Fibroblast of skin of right biceps (primary cell): ENCODE results near the gene REXO2.
A peak's percentile ranks its signal among the peaks of the same experiment; 100 is the strongest.

ENCODE experiments used
- DNase-seq: peaks from one replicate; pipeline ENCODE4 v3.0.0-alpha.2; 2013

REXO2 gene

DNA sequence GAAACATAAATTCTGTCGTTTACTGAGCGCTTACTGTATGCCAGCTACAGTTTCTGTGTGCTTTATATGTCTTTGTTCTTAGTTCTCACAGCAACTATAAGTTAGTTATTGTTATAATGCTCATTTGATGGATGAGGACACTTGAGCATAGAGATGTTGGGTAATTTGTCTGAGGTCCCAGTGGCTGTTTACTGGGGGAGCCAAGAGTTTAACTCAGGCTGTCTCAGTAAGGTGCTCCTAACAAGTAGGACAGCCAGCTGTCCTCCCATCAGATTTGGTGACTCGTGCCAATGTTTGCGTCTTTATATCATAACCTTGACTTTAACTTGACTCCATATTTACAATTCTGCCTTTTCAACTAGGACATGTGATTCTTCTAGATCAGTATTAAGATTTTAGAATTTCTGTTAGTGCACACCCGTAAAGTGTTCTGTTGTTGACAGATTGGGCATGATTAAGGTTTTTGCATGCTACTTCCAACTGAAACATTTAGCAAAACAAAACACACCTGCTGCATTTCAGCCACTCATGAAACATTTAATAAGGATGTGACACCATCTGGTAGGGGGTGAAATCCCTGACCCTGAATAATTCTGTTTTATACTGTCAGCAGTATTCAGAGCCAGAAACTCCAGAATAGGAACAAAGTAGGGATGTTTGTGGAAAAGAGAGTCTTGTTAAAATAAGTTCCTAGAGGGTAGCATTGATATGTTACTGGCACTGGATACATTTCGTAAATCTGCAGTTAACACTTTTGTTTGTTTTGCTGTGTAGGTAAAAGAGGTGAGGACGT lies 1.9 kb downstream of the REXO2 start:
- DNase-seq: peak; percentile 4

GRCh38 chr11:114441921-114442320 lies 2.7 kb downstream of the REXO2 start:
- DNase-seq: no peak

DNA sequence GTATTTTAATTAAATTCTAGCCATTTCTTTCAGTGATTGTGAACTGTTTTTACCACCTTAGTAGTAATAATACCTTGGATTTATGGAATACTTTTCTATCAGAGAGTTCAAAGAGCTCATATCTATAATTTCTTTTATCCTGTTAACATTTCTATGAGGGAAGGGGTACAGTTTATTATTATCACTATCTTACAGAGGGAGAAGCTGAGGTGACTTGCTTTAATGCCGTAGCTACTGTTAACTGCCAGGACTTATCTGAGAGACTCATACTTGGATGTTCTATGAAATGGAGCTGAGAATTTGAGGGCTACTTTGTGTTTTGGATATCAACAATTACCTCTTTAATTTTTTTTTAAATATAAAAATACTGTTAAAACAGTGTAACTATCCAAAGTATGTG lies 3.3 kb downstream of the REXO2 start:
- no peak for DNase-seq

DNA sequence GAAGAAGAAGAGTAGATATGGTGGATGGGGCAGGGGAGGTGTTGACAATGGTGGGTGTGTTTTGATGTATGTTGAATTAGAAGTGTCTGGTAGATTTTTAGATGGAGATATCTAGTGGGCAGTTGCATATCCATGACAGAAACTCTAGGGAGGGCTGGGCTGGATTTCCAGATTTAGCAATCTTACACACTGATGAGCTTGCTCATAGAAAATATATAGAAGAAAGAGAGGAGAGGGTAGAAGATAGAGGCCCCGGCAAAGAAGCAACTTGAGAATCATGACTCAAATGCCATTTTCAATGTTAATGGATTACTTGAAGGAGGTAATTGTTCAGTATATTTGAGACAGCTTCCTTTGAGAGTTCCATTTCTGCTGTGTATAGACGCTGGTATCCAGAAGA lies 8.2 kb downstream of the REXO2 start:
- DNase-seq: peak; percentile 20

DNA sequence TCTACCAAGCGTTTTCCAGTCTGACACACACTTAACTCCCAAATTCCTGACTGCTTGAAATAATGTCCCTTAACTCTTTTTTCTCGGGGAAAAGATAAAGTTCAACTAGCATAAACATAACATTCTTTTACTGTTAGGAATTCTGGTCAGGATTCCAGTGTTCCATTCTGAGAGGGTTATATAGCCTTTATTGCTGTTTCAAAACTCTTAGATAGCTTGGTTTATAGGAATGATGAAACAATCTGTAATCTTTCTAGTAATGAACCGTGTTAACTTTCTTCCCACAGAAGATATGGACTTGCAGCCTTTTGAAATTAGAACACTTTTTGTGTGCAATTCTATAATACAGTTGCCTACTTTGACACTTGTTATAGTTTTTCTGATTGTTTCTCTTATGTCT lies 8.6 kb downstream of the REXO2 start:
- peak; percentile 84 for DNase-seq

DNA sequence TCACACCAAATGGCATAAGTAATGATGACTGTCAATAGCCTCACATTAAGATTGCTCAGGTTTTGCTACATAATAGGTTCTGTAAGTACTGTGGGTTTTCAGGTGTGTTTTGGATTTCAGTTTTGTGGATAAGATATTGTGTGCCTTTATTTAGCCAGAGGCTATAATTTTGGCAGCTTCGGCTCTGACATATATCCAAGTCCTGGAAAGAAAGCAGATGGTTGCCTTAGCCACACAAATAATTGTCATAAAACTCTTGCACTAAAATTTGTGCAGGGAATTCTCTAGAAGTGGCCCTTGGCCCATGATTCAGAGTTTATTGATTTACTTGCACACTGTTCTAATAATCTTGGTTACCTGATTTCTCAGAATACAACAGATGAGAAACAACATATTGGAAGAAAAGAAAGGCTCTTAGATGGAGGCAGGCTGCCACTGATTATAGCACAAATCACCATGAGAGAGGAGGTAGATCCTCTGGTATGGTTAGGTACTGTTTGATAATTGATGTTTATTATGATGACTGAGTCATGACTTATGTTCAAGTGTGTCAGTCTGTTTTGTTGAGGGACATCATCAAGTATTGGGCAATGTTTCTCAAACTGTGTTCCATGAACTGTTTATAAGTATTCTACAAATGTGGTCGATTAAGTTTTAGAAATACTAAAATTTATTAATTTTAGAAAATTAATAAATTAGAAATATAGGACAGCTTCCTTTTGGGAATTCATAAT lies 9.6 kb downstream of the REXO2 start:
- peak; percentile 14 for DNase-seq

DNA sequence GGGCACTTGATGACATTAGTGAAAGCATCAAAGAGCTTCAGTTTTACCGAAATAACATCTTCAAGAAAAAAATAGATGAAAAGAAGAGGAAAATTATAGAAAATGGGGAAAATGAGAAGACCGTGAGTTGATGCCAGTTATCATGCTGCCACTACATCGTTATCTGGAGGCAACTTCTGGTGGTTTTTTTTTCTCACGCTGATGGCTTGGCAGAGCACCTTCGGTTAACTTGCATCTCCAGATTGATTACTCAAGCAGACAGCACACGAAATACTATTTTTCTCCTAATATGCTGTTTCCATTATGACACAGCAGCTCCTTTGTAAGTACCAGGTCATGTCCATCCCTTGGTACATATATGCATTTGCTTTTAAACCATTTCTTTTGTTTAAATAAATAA lies 10.6 kb downstream of the REXO2 start:
- no peak for DNase-seq

DNA sequence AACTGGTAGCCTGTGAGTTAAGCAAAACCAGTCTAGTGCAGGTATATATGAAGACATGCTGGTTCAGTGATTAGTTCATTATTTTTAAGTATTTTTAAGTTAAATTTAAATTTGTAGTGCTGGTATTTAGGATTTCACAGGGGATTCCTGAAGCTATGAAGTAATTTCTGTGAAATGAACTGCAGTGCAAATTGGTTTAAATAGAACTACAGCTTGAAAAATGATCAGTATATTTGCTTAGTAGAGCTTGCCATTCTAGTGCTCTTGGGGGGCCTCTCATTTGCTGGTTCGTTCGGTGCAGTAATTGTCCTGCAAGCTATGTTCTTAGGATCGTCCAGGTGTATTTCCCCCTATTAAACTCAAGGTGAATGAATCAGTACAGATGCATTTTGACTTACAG lies 13.1 kb downstream of the REXO2 start:
- DNase-seq: no peak

GRCh38 chr11:114463999-114464398 lies 24.7 kb downstream of the REXO2 start:
- DNase-seq: no peak

DNA sequence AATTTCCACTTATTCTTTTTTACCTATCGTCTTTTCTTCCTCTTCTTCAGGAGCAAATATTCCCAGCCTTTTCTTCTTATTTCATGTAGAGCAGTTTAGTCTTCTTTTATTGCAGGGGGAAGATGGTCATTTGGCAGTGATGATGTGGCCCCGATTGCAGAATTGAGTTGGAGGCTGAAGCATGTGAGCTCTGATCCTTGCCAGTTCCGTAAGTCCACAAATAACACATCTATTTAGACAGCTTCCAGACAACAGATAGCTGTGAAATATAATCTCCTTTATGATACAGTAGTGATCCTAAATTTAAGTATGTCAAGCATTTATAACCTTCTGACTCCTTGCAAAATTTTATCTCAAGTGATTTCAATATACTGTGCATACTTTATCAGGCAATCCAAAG lies 27.5 kb downstream of the REXO2 start:
- DNase-seq: no peak

GRCh38 chr11:114472661-114473060 lies 33.4 kb downstream of the REXO2 start:
- DNase-seq: no peak

DNA sequence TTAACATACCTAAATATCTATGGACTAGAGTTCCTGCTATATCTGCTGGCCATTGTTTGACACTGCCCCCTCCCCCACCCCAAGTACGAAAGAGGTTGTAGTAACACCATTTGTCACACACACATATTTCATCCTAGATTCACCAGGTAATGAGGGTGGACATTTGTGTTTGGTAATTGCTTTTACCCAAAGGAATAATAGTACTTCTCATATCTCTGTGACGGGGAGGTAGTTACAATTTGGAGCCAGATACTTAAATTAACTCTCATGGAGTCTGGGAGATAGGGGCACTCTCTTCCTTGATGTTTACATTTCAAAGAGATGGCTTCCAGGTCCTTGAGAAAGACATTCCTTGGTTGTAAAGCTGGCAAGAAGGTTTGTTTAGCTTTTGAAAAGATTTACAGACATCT lies 38.7 kb downstream of the REXO2 start:
- no peak for DNase-seq

DNA sequence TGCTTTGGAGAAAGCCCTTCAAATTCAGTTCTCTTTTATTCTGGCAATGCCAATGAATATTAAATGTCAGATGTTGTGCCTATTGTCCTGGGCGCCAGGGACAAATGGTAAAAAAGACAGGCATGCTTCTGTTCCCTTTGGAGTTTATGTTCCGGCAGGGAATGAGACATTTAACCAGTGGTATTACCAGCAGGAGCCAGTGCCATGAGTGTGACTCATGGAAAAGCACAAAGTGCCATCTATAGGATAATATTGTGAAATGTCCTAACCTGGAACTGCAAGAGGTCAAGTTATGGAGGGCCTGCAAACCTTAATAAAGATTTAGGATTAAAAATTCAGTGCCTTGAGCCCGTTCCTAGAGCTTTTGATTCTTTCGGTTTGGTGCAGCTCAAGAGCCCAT lies 39.5 kb downstream of the REXO2 start:
- peak; percentile 17 for DNase-seq

GRCh38 chr11:114479331-114479730 lies 40.1 kb downstream of the REXO2 start:
- DNase-seq: peak; percentile 37

DNA sequence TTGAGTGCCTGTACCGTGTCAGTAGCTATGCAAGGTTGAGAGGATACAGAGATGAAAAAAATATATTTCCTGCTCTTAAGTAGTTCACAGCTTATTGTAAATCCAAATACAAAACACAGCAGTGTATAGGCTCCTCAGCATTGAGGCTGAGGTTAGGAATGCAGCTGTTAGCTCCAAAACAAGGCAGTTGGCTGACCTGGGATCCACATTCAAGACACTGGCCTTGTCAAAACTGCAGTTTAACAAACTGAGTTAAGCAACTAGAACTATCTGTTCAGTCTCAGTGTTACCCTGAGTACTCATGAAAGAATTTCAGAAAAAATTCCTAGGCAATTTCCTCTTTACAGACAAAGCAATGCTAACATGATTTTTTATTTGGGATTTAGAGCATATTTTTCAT lies 42.8 kb downstream of the REXO2 start:
- no peak for DNase-seq

DNA sequence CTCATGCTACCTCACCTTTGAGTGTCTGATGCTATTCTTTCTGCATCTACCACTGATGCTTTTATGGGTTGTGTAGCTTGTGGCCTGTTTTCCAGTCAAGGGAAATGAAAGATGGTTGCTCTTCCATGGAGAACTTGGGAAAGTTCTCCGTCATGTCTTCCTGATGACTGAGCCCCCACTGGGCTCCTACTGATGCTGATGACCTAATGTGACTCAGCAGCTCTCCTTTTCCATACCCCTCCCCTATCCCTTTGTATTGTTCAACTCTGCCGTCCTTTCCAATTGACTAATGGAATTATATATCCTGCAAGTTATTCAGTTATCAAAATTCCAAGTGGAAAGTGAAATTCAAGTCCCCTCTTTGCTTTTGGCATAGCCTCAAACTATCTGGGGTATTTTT lies 44.7 kb downstream of the REXO2 start:
- peak; percentile 5 for DNase-seq

DNA sequence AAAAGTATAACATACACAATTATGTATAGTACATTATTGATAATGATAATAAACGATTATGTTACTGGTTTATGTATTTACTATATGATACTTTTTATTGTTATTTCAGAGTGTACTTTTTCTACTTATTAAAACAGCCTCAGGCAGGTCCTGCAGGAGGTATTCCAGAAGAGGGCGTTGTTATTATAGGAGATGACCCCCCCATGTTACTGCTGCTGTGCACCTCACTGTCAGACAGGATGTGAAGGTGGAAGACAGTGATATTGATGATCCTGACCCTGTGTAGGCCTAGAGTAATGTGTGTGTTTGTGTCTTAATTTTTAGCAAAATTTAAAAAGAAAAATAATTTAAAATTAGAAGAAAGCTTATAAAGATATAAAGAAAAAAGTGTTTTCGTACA lies 57.6 kb downstream of the REXO2 start:
- DNase-seq: no peak

DNA sequence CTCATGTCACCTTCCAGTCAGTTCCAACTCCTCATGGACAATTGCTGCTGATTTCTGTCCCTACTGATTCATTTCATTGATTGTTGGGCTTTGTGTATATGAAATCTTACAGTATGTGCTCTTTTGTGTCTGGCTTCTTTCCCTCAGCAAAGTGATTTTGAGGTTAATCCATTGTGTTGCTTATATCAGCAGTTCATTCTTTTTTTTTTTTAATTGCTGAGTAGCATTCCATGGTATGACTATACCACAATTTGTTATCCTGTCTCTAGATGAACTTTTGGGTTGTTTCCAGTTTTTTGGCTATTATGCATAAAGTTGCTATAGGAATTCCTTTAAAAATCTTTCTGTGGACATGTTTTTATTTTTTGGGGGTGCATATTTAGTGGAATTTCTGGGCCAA lies 60.5 kb downstream of the REXO2 start:
- DNase-seq: peak; percentile 55
